K562 (cell line): ENCODE data around the gene UBE2M. TPM values are rescaled to one million over a fixed set of nuclear protein-coding genes. Genes with fewer than 3 reads are reported as not detected.

Experiments
- ATAC-seq: fragments of 200-7000 bp; cut with Tn5 transposase; 3 replicates; pipeline ENCODE4 v1.9.1; 2020; ENCODE audit warnings: moderate library complexity
- BruUV-seq: library from RNA; stranded (reverse); fragments of 400-500 nt; replicated peaks from 2 replicates; lab custom pipeline; 2021; lab: Mats Ljungman, UMichigan
- CTCF ChIA-PET: fragments of 300-600 bp; formaldehyde crosslinking; extraction: SDS; loops from one replicate; lab custom pipeline; 2021; ENCODE audit warnings: low intra/inter-chr PET ratio; lab: Yijun Ruan, JAX
- POLR2A ChIA-PET: fragments of 300-600, 350-650 bp; sonication (Branson Sonifier 250); formaldehyde crosslinking; extraction: SDS; loops from one replicate; lab custom pipeline; 2021; ENCODE audit warnings: antibody characterized with exemption, inconsistent platforms; lab: Yijun Ruan, JAX
- DNase-seq, 4 experiments: peaks; one replicate each; pipeline versions ENCODE4 v3.0.0 to v3.0.0-alpha.2; 2011 to 2018; ENCODE audit warnings: low spot score in 3 of 4, mixed read lengths in 3 of 4; ENCODE audit errors: extremely low read depth in 1 of 4
- FAIRE-seq: peaks from 2 replicates; lab custom pipeline; 2011; peaks lifted over from hg19 to GRCh38; lab: Jason Lieb, UNC
- H2AFZ ChIP-seq: 2 replicates; pipeline ENCODE4 v1.6.0; 2011; ENCODE audit warnings: low read depth, low read length, control low read depth, inconsistent platforms
- H3K27ac ChIP-seq: fragments of 200-600 bp; 3 replicates; pipeline ENCODE4 v1.8.0; 2011; ENCODE audit warnings: low read depth, mild to moderate bottlenecking, control low read depth, inconsistent platforms, low read length, moderate library complexity, mixed read lengths; ENCODE audit errors: extremely low read depth
- H3K27me3 ChIP-seq, 2 experiments: fragments of 300-600 bp in 1 of 2; 2 replicates in 1 of 2; 3 replicates in 1 of 2; pipeline versions ENCODE4 v1.6.0 to v1.8.0; 2011; ENCODE audit warnings: inconsistent platforms in 2 of 2, low read length in 2 of 2, mild to moderate bottlenecking in 1 of 2, mixed read lengths in 1 of 2, moderate library complexity in 1 of 2; ENCODE audit not compliant: control insufficient read depth in 2 of 2, insufficient read depth in 2 of 2
- H3K36me3 ChIP-seq: fragments of 300-600 bp; 3 replicates; pipeline ENCODE4 v1.8.0; 2011; ENCODE audit warnings: mild to moderate bottlenecking, low read length, inconsistent platforms; ENCODE audit not compliant: control insufficient read depth, insufficient read depth
- H3K4me1 ChIP-seq, 2 experiments: fragments of 200-600 bp in 1 of 2; replicated peaks in 1 of 2; 2 replicates in 1 of 2; 3 replicates in 1 of 2; pipeline versions ENCODE4 v1.5.1 to v1.8.0; 2011; ENCODE audit warnings: inconsistent platforms in 2 of 2, low read length in 2 of 2, mild to moderate bottlenecking in 1 of 2, mixed read lengths in 1 of 2, moderate library complexity in 1 of 2; ENCODE audit not compliant: control insufficient read depth in 2 of 2, insufficient read depth in 2 of 2
- H3K4me2 ChIP-seq: 2 replicates; pipeline ENCODE4 v1.6.1; 2011; ENCODE audit warnings: low read length, control low read depth, inconsistent platforms, mixed read lengths; ENCODE audit not compliant: insufficient read depth
- H3K4me3 ChIP-seq: fragments of 200-600 bp; sonication (generic), shearing (Covaris generic); 2 replicates; pipeline ENCODE4 v1.5.1; 2016; ENCODE audit warnings: control low read depth, inconsistent platforms
- H3K79me2 ChIP-seq: fragments of 200-600 bp; 3 replicates; pipeline ENCODE4 v1.8.0; 2011; ENCODE audit warnings: low read length, inconsistent platforms; ENCODE audit not compliant: control insufficient read depth, insufficient read depth
- H3K9ac ChIP-seq, 2 experiments: 2 replicates each; pipeline versions ENCODE4 v1.6.0 to v1.6.1; 2011; ENCODE audit warnings: low read depth in 2 of 2, low read length in 2 of 2, control low read depth in 1 of 2, inconsistent platforms in 1 of 2, mild to moderate bottlenecking in 1 of 2, mixed read lengths in 1 of 2; ENCODE audit not compliant: insufficient read depth in 1 of 2
- H3K9me1 ChIP-seq: one replicate; pipeline ENCODE4 v1.6.0; 2011; ENCODE audit warnings: inconsistent platforms, mild to moderate bottlenecking, low read length, moderate library complexity; ENCODE audit not compliant: control insufficient read depth, insufficient read depth
- H3K9me3 ChIP-seq: replicated peaks from 2 replicates; pipeline ENCODE4 v1.5.1; 2011; ENCODE audit warnings: low read depth, low read length, inconsistent platforms; ENCODE audit not compliant: control insufficient read depth, insufficient read depth
- H4K20me1 ChIP-seq: replicated peaks from 2 replicates; pipeline ENCODE4 v1.6.1; 2011; ENCODE audit warnings: low read length, inconsistent platforms, mixed read lengths; ENCODE audit not compliant: control insufficient read depth, insufficient read depth
- BRCA1 ChIP-seq, 2 experiments: fragments of 450-650 bp in 1 of 2; sonication (generic) in 1 of 2; formaldehyde crosslinking in 1 of 2; IDR thresholded peaks; 2 replicates each; pipeline versions ENCODE4 v1.5.0 to v1.6.1; 2017 to 2020; ENCODE audit warnings: mild to moderate bottlenecking in 1 of 2, missing genetic modification reagents in 1 of 2
- KLF13 ChIP-seq: fragments of 450-650 bp; IDR thresholded peaks from 2 replicates; pipeline ENCODE4 v1.6.1; 2016; ENCODE audit warnings: missing genetic modification characterization, low read depth, mild to moderate bottlenecking, missing compliant biosample characterization, moderate library complexity, borderline replicate concordance
- MYNN ChIP-seq, 2 experiments: sonication (generic); formaldehyde crosslinking in 1 of 2; IDR thresholded peaks; 2 replicates each; pipeline versions ENCODE4 v1.5.0 to v1.6.1; 2016 to 2020; ENCODE audit warnings: antibody characterized with exemption in 1 of 2, missing genetic modification reagents in 1 of 2
- POLR2A ChIP-seq: fragments of 450-650 bp; conservative IDR thresholded peaks from 2 replicates; pipeline ENCODE4 v1.6.1; 2016
- POLR2B ChIP-seq: fragments of 450-650 bp; IDR thresholded peaks from 2 replicates; pipeline ENCODE4 v1.6.1; 2018; ENCODE audit warnings: low read depth; ENCODE audit not compliant: partially characterized antibody
- POLR2G ChIP-seq: fragments of 200-400 bp; formaldehyde crosslinking; IDR thresholded peaks from 2 replicates; pipeline ENCODE4 v1.6.1; 2017; ENCODE audit warnings: low read depth, mild to moderate bottlenecking, antibody characterized with exemption, low read length, moderate library complexity
- RBFOX2 ChIP-seq: fragments of 200-400 bp; formaldehyde crosslinking; IDR thresholded peaks from 2 replicates; pipeline ENCODE4 v1.6.1; 2017; ENCODE audit warnings: low read depth, mild to moderate bottlenecking, low read length, moderate library complexity
- SUPT5H ChIP-seq: fragments of 450-650 bp; IDR thresholded peaks from 2 replicates; pipeline ENCODE4 v1.6.1; 2016
- ZKSCAN1 ChIP-seq: fragments of 150-350 bp; IDR thresholded peaks from 2 replicates; pipeline ENCODE4 v1.6.1; 2016; ENCODE audit warnings: low read depth, low read length
- WGBS: fragments of 100-300 bp; shearing (Covaris generic); methylation state at CpG from one replicate; pipeline ENCODE4 v1.1.6; 2016; ENCODE audit warnings: low coverage, mixed read lengths; ENCODE audit not compliant: insufficient coverage; ENCODE audit errors: missing lambda C conversion rate; 5-methylcytosine and 5-hydroxymethylcytosine counted together
- in situ Hi-C: fragments of 300-500 bp; cut with MboI; formaldehyde crosslinking; loops from 4 replicates; pipeline ENCODE4 v1.15.0; 2018; ENCODE audit warnings: inconsistent platforms, mixed read lengths
- intact Hi-C: fragments of 100-400 bp; cut with micrococcal nuclease; formaldehyde crosslinking; loops from 2 replicates; pipeline ENCODE4 v1.14.2; 2022
- polyA plus RNA-seq, 8 experiments: library from polyadenylated mRNA; depleted of rRNA in 4 of 8; stranded (reverse) in 5 of 8; unstranded in 3 of 8; fragments of >200 nt; fragmentation: Nextera tagmentation in 2 of 8; fragmentation: Illumina TruSeq in 1 of 8; extraction: Ambion mirVana in 2 of 8; extraction: Trizol in 1 of 8; gene quantifications; 2 replicates each; pipeline versions ENCODE4 v1.2.1 to v1.2.3, GENCODE V29; 2011 to 2014; ENCODE audit warnings: inconsistent platforms in 1 of 8, missing spikeins in 1 of 8
- total RNA-seq, 7 experiments: library from RNA; depleted of rRNA in 6 of 7; stranded (reverse); fragments of >200 nt in 6 of 7; fragmentation: Illumina TruSeq in 2 of 7; extraction: Trizol in 2 of 7; gene quantifications; 2 replicates each; pipeline versions ENCODE4 v1.2.1 to v1.2.3, GENCODE V29; 2011 to 2021; ENCODE audit warnings: low replicate concordance in 1 of 7

The UBE2M gene
- total and polyA plus RNA-seq, 9 of the 15 experiments (the other 6 are each of a cell fraction or from before 2014, with no cell fraction given), result 0.92 to 163 (median 85.7) TPM

- Histone ChIP-seq H3K36me3 (peaks cover 86% of the 10 kb centered on the region), H3K4me3 (no peak overlapping the region), H3K27me3 (no peaks in the 10 kb centered on the region), H3K4me2 (no peak overlapping the region), H4K20me1 (peaks cover 22% of the 10 kb centered on the region), H2AFZ (no peak overlapping the region), H3K9me1 (peaks cover 3% of the 10 kb centered on the region), H3K27ac (no peak overlapping the region), H3K79me2 (peaks cover 50% of the 10 kb centered on the region), H3K4me1 (peaks cover 23 to 59% of the 10 kb centered on the region in 2 experiments), H3K9ac (no peak overlapping the region), H3K9me3 (no peaks in the 10 kb centered on the region)
- BruUV-seq, result TSS peak; percentile 42
- FAIRE-seq, result no peak
- WGBS, result 91% methylated on average over 18 of the region's 18 CpGs
- ATAC-seq, result peak; percentile 1; the same call in 2 of the 3 replicates
- in situ Hi-C loops, result no loop called here
- peak; percentile 69 for TF ChIP-seq RBFOX2
- TF ChIP-seq MYNN (IDR thresholded peaks at IDR 0.05), result 0 out of 2 replicates have a peak, but pooled peaks have one; percentile 9
- no peak for TF ChIP-seq MYNN (CRISPR knock-in tag; IDR thresholded peaks at IDR 0.05)
- no peak for TF ChIP-seq KLF13 (tag)
- peak; percentile 83 for TF ChIP-seq ZKSCAN1
- peak; percentile 68 for TF ChIP-seq SUPT5H
- TF ChIP-seq POLR2B, result peak; percentile 24
- TF ChIP-seq BRCA1 (IDR thresholded peaks at IDR 0.05), result no peak
- no peak for TF ChIP-seq BRCA1 (CRISPR knock-in tag; IDR thresholded peaks at IDR 0.05)
- TF ChIP-seq POLR2A, result peak; percentile 73
- peak; percentile 61 for TF ChIP-seq POLR2G
- ChIA-PET POLR2A (interaction anchor here (3.7 kb wide), 1 partner anchor 7 kb away, joined by 48 read pairs; the partner anchor contains the start of gene TRIM28), CTCF (no interaction called here)
- intact Hi-C loops, result no loop called here
- DNase-seq, result no peak
Observed at GRCh38 chr19:58551577-58552471, 6.6 kb downstream of the UBE2M start.
